H1 (cell line): ENCODE measurements around the gene GINS3. TPM values are rescaled to one million over a fixed set of nuclear protein-coding genes. Genes with fewer than 3 reads are reported as not detected.

Source experiments
- CTCF ChIA-PET: fragments of 300-600 bp; sonication (Branson Sonifier 250); formaldehyde crosslinking; loops from one replicate; lab custom pipeline; 2021; ENCODE audit not compliant: partially characterized antibody; lab: Charles Lee
- POLR2A ChIA-PET: fragments of 300-600 bp; sonication (Branson Sonifier 250); formaldehyde crosslinking; loops from one replicate; lab custom pipeline; 2021; ENCODE audit warnings: inconsistent platforms; ENCODE audit not compliant: partially characterized antibody; lab: Charles Lee
- DNase-seq, 2 experiments: peaks; one replicate each; pipeline versions ENCODE4 v3.0.0 to v3.0.0-alpha.2; 2010 to 2022; ENCODE audit warnings: low spot score in 2 of 2, low read depth in 1 of 2, mixed read lengths in 1 of 2
- FAIRE-seq: peaks from 2 replicates; lab custom pipeline; 2011; peaks lifted over from hg19 to GRCh38; lab: Jason Lieb, UNC
- H2AFZ ChIP-seq: 2 replicates; pipeline ENCODE4 v1.8.1; 2012; ENCODE audit warnings: low read length, inconsistent platforms
- H2AK5ac ChIP-seq: 2 replicates; pipeline ENCODE4 v1.6.1; 2013; ENCODE audit warnings: low read depth, low read length
- H2BK120ac ChIP-seq: replicated peaks from 2 replicates; pipeline ENCODE3; 2013; ENCODE audit warnings: low read depth, low read length, inconsistent platforms
- H2BK12ac ChIP-seq: 2 replicates; pipeline ENCODE4 v1.6.1; 2013; ENCODE audit warnings: low read depth, low read length
- H2BK15ac ChIP-seq: 2 replicates; pipeline ENCODE4 v1.6.1; 2013; ENCODE audit warnings: low read length
- H2BK20ac ChIP-seq: 2 replicates; pipeline ENCODE4 v1.6.1; 2013; ENCODE audit warnings: low read length
- H2BK5ac ChIP-seq: 2 replicates; pipeline ENCODE4 v1.6.1; 2013; ENCODE audit warnings: low read depth, low read length
- H3K14ac ChIP-seq: 2 replicates; pipeline ENCODE4 v1.6.1; 2013; ENCODE audit warnings: inconsistent platforms; ENCODE audit not compliant: insufficient read length
- H3K18ac ChIP-seq: 2 replicates; pipeline ENCODE4 v1.6.1; 2013; ENCODE audit warnings: low read length; ENCODE audit errors: extremely low read depth
- H3K23ac ChIP-seq: 2 replicates; pipeline ENCODE4 v1.6.1; 2013; ENCODE audit warnings: inconsistent platforms; ENCODE audit not compliant: insufficient read length
- H3K23me2 ChIP-seq: 2 replicates; pipeline ENCODE4 v1.6.1; 2013; ENCODE audit warnings: low read depth, low read length
- H3K27ac ChIP-seq: 2 replicates; pipeline ENCODE4 v1.6.1; 2011; ENCODE audit warnings: low read depth, low read length, inconsistent platforms
- H3K27me3 ChIP-seq, 4 experiments: replicated peaks in 1 of 4; 1 replicate in 1 of 4; 2 replicates in 3 of 4; pipeline versions ENCODE4 v1.6.1 to v1.8.1; 2011 to 2013; ENCODE audit warnings: low read length in 3 of 4, mild to moderate bottlenecking in 3 of 4, inconsistent platforms in 2 of 4, mixed read lengths in 2 of 4, moderate library complexity in 1 of 4; ENCODE audit not compliant: control insufficient read depth in 3 of 4, insufficient read depth in 3 of 4; ENCODE audit errors: extremely low read depth in 1 of 4
- H3K36me3 ChIP-seq, 4 experiments: 2 replicates each; pipeline versions ENCODE4 v1.6.1 to v1.8.1; 2011 to 2013; ENCODE audit warnings: mild to moderate bottlenecking in 4 of 4, low read length in 3 of 4, moderate library complexity in 2 of 4, control low read depth in 1 of 4, inconsistent platforms in 1 of 4; ENCODE audit not compliant: insufficient read depth in 4 of 4, control insufficient read depth in 2 of 4
- H3K4ac ChIP-seq: replicated peaks from 2 replicates; pipeline ENCODE3; 2013; ENCODE audit warnings: low read length, low read depth, mixed read lengths, inconsistent platforms; ENCODE audit not compliant: insufficient read length
- H3K4me1 ChIP-seq, 4 experiments: replicated peaks in 1 of 4; 1 replicate in 1 of 4; 2 replicates in 3 of 4; pipeline versions ENCODE4 v1.6.1 to v1.8.1; 2011 to 2013; ENCODE audit warnings: low read length in 3 of 4, inconsistent platforms in 2 of 4, mixed read lengths in 1 of 4; ENCODE audit not compliant: insufficient read depth in 4 of 4, control insufficient read depth in 3 of 4
- H3K4me2 ChIP-seq, 2 experiments: 2 replicates each; pipeline versions ENCODE4 v1.6.1 to v1.8.1; 2011 to 2013; ENCODE audit warnings: low read depth in 2 of 2, low read length in 2 of 2, control low read depth in 1 of 2, inconsistent platforms in 1 of 2, mild to moderate bottlenecking in 1 of 2; ENCODE audit not compliant: insufficient read depth in 1 of 2
- H3K4me3 ChIP-seq, 4 experiments: fragments of 200-600, 300-600 bp in 1 of 4; sonication (generic), shearing (Covaris generic), sonication (Bioruptor Twin) in 1 of 4; 2 replicates each; pipeline versions ENCODE4 v1.5.1 to v1.8.1; 2011 to 2016; ENCODE audit warnings: low read length in 4 of 4, low read depth in 3 of 4, control low read depth in 2 of 4, inconsistent platforms in 2 of 4, mild to moderate bottlenecking in 2 of 4, mixed read lengths in 1 of 4, moderate library complexity in 1 of 4; ENCODE audit not compliant: insufficient read depth in 2 of 4; ENCODE audit errors: extremely low read depth in 1 of 4
- H3K56ac ChIP-seq: replicated peaks from 2 replicates; pipeline ENCODE3; 2013; ENCODE audit warnings: low read depth, mild to moderate bottlenecking, mixed read lengths, low read length, inconsistent platforms; ENCODE audit not compliant: insufficient read length
- H3K79me1 ChIP-seq: 2 replicates; pipeline ENCODE4 v1.6.1; 2013; ENCODE audit warnings: low read depth, low read length, control low read depth
- H3K79me2 ChIP-seq, 2 experiments: 2 replicates each; pipeline versions ENCODE4 v1.6.1 to v1.8.1; 2012 to 2013; ENCODE audit warnings: low read length in 2 of 2, mild to moderate bottlenecking in 2 of 2, inconsistent platforms in 1 of 2; ENCODE audit not compliant: insufficient read depth in 2 of 2, control insufficient read depth in 1 of 2
- H3K9ac ChIP-seq, 4 experiments: replicated peaks in 1 of 4; 1 replicate in 1 of 4; 2 replicates in 3 of 4; pipeline versions ENCODE4 v1.6.1 to v1.8.1; 2011 to 2013; ENCODE audit warnings: low read depth in 3 of 4, low read length in 3 of 4, control low read depth in 2 of 4, mild to moderate bottlenecking in 2 of 4, moderate library complexity in 2 of 4, inconsistent platforms in 1 of 4; ENCODE audit errors: extremely low read depth in 1 of 4
- H3K9me3 ChIP-seq, 2 experiments: 2 replicates each; pipeline versions ENCODE4 v1.6.1 to v1.8.1; 2012 to 2013; ENCODE audit warnings: mild to moderate bottlenecking in 2 of 2, moderate library complexity in 2 of 2, control low read depth in 1 of 2, inconsistent platforms in 1 of 2, low read depth in 1 of 2, low read length in 1 of 2, mixed read lengths in 1 of 2; ENCODE audit not compliant: insufficient read depth in 2 of 2
- H4K20me1 ChIP-seq, 2 experiments: replicated peaks in 1 of 2; 2 replicates each; pipeline versions ENCODE3 to v1.8.1; 2011 to 2013; ENCODE audit warnings: inconsistent platforms in 2 of 2, low read length in 2 of 2, mild to moderate bottlenecking in 1 of 2; ENCODE audit not compliant: insufficient read depth in 2 of 2, control insufficient read depth in 1 of 2
- H4K5ac ChIP-seq: 2 replicates; pipeline ENCODE4 v1.6.1; 2013; ENCODE audit warnings: low read length, low read depth, mixed read lengths, inconsistent platforms; ENCODE audit not compliant: insufficient read length
- H4K8ac ChIP-seq: 2 replicates; pipeline ENCODE4 v1.8.0; 2013; ENCODE audit warnings: mild to moderate bottlenecking, moderate library complexity, low read length, inconsistent platforms; ENCODE audit not compliant: insufficient read depth; ENCODE audit errors: extremely low read depth
- H4K91ac ChIP-seq: replicated peaks from 2 replicates; pipeline ENCODE3; 2013; ENCODE audit warnings: low read length, mixed read lengths, inconsistent platforms; ENCODE audit not compliant: insufficient read length
- BACH1 ChIP-seq: IDR thresholded peaks from 2 replicates; pipeline ENCODE4 v1.6.1; 2012; ENCODE audit warnings: low read length, improper control_type of control experiment
- CBX5 ChIP-seq: fragments of 300-800, 300-1000 bp; sonication (generic); IDR thresholded peaks from 2 replicates; pipeline ENCODE4 v1.7.1; 2016; ENCODE audit warnings: antibody characterized with exemption, low read length, low read depth
- CREB1 ChIP-seq: IDR thresholded peaks from 2 replicates; pipeline ENCODE4 v1.6.1; 2012; ENCODE audit warnings: inconsistent platforms
- EP300 ChIP-seq, 2 experiments: IDR thresholded peaks; 1 replicate in 1 of 2; 2 replicates in 1 of 2; pipeline ENCODE4 v1.6.1; 2011 to 2012; ENCODE audit warnings: low read depth in 2 of 2, low read length in 2 of 2, mild to moderate bottlenecking in 2 of 2, borderline replicate concordance in 1 of 2, inconsistent platforms in 1 of 2, moderate library complexity in 1 of 2
- HDAC2 ChIP-seq, 2 experiments: fragments of 300-600 bp in 1 of 2; sonication (generic) in 1 of 2; IDR thresholded peaks; 2 replicates each; pipeline ENCODE4 v1.6.1; 2011 to 2012; ENCODE audit warnings: low read depth in 2 of 2, low read length in 2 of 2, mild to moderate bottlenecking in 2 of 2, moderate library complexity in 2 of 2, borderline replicate concordance in 1 of 2, inconsistent platforms in 1 of 2
- JUN ChIP-seq: IDR thresholded peaks from 2 replicates; pipeline ENCODE4 v1.6.1; 2011; ENCODE audit warnings: low read depth, mild to moderate bottlenecking, improper control_type of control experiment, low read length
- JUND ChIP-seq: IDR thresholded peaks from 2 replicates; pipeline ENCODE4 v1.6.1; 2011; ENCODE audit warnings: mild to moderate bottlenecking, improper control_type of control experiment, low read length
- PHF8 ChIP-seq: fragments of 200-600 bp; sonication (generic); conservative IDR thresholded peaks from 2 replicates; pipeline ENCODE4 v1.7.1; 2012; ENCODE audit warnings: low read depth, mild to moderate bottlenecking, inconsistent platforms, low read length, moderate library complexity
- POU5F1 ChIP-seq: IDR thresholded peaks from 2 replicates; pipeline ENCODE4 v1.6.1; 2011; ENCODE audit warnings: low read depth, mild to moderate bottlenecking, low read length, moderate library complexity
- RBBP5 ChIP-seq: IDR thresholded peaks from 2 replicates; pipeline ENCODE4 v1.7.1; 2012; ENCODE audit warnings: low read depth, mild to moderate bottlenecking, inconsistent platforms, low read length, moderate library complexity, borderline replicate concordance
- SAP30 ChIP-seq: fragments of 300-600 bp; sonication (generic); IDR thresholded peaks from 2 replicates; pipeline ENCODE4 v1.7.1; 2012; ENCODE audit warnings: low read length, moderate library complexity, mild to moderate bottlenecking, inconsistent platforms; ENCODE audit not compliant: insufficient read depth, insufficient replicate concordance
- SIN3A ChIP-seq, 2 experiments: IDR thresholded peaks in 1 of 2; conservative IDR thresholded peaks in 1 of 2; 2 replicates each; pipeline ENCODE4 v1.6.1; 2011 to 2012; ENCODE audit warnings: low read length in 2 of 2, improper control_type of control experiment in 1 of 2, low read depth in 1 of 2, mild to moderate bottlenecking in 1 of 2
- SIRT6 ChIP-seq: IDR thresholded peaks from one replicate; pipeline ENCODE4 v1.7.1; 2012; ENCODE audit warnings: low read length, inconsistent platforms
- TEAD4 ChIP-seq: IDR thresholded peaks from 2 replicates; pipeline ENCODE4 v1.6.1; 2012; ENCODE audit warnings: low read depth, low read length, inconsistent platforms, mixed read lengths
- WGBS, 2 experiments: shearing (Covaris generic) in 1 of 2; methylation state at CpG; one replicate each; pipeline versions ENCODE4 v1.1.6 to v1.1.7; 2013 to 2015; ENCODE audit warnings: low lambda C conversion rate in 2 of 2, mixed read lengths in 2 of 2, inconsistent platforms in 1 of 2, low coverage in 1 of 2, missing lambda C conversion rate in 1 of 2; ENCODE audit not compliant: insufficient replicate concordance in 2 of 2, insufficient coverage in 1 of 2, insufficient read length in 1 of 2; ENCODE audit errors: extremely low coverage in 1 of 2, missing lambda C conversion rate in 1 of 2; 5-methylcytosine and 5-hydroxymethylcytosine counted together
- polyA plus RNA-seq, 7 experiments: library from polyadenylated mRNA; depleted of rRNA in 3 of 7; stranded (reverse) in 5 of 7; unstranded in 2 of 7; fragments of >200 nt in 5 of 7; fragments of 200-250 nt in 2 of 7; gene quantifications; 1 replicate in 5 of 7; 2 replicates in 1 of 7; 4 replicates in 1 of 7; pipeline versions ENCODE4 v1.2.1 to v1.2.3, GENCODE V29; 2011 to 2013; ENCODE audit warnings: missing spikeins in 2 of 7, mixed read lengths in 2 of 7
- total RNA-seq: library from RNA; stranded (reverse); fragmentation: NEBNext Ultra II Directional; extraction: Animal tissue kit (Norgen Biotek cat#: 25700); gene quantifications from 2 replicates; pipeline ENCODE4 v1.2.1, GENCODE V29; 2021

GINS3 gene
- total and polyA plus RNA-seq, 2 of the 8 experiments (the other 6 are each of a cell fraction or from before 2014, with no cell fraction given), result 12.9 to 15.4 TPM

DNA sequence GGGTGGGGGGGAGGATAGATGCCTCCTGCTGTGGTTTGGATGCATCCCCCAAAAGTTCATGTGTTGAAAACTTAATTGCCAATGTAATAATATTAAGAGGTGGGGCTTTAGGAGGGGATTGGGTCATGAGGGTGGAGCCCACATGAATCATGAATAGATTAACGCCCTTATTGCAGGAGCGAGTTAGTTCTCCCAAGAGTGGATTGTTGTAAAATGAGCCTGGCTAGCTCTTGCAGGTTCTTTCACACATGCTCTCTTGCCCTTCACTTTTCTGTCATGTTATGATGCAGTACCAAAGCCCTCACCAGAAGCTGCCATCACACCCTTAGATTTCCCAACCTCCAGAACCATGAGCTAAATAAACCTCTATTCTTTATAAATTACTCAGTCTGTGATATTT lies 52.0 kb downstream of the GINS3 start:
- no peak overlapping the region for H2BK15ac ChIP-seq
- no peak overlapping the region for H3K4ac ChIP-seq
- H4K8ac ChIP-seq, result no peak overlapping the region
- DNase-seq, result no peak
- H3K4me3 ChIP-seq, result no peak overlapping the region
- no peak overlapping the region for H2BK20ac ChIP-seq
- no peaks in the 10 kb centered on the region for H3K9me3 ChIP-seq
- no peak overlapping the region for H2BK12ac ChIP-seq
- no peaks in the 10 kb centered on the region; the same call in 1 of the 2 replicates for H3K23me2 ChIP-seq
- no peak overlapping the region for H4K5ac ChIP-seq
- H3K27me3 ChIP-seq, result no peaks in the 10 kb centered on the region
- no peaks in the 10 kb centered on the region for H4K20me1 ChIP-seq
- no peak overlapping the region for H2BK120ac ChIP-seq
- no peak overlapping the region for H3K9ac ChIP-seq
- no peaks in the 10 kb centered on the region for H3K36me3 ChIP-seq
- WGBS, 2 experiments, result 87% methylated on average over 2 of the region's 2 CpGs; no CpG with 5 or more reads in 1 of the 2 experiments
- no peak overlapping the region for H2BK5ac ChIP-seq
- no peak overlapping the region for H2AK5ac ChIP-seq
- FAIRE-seq, result no peak
- H3K56ac ChIP-seq, result no peak overlapping the region
- H4K91ac ChIP-seq, result no peak overlapping the region
- H3K27ac ChIP-seq, result no peak overlapping the region
- no peaks in the 10 kb centered on the region for H3K79me1 ChIP-seq
- H3K18ac ChIP-seq, result no peak overlapping the region
- no peak overlapping the region for H3K23ac ChIP-seq
- POLR2A ChIA-PET, result interaction anchor here (1.2 kb wide), 2 partner anchors 25 to 52 kb away, joined by 3 read pairs; partner anchors contain the start of gene GINS3
- no peaks in the 10 kb centered on the region for H3K4me1 ChIP-seq
- H3K4me2 ChIP-seq, result no peak overlapping the region
- no peak overlapping the region for H3K14ac ChIP-seq
- H3K79me2 ChIP-seq, result no peaks in the 10 kb centered on the region
- CTCF ChIA-PET, result interaction anchor here (0.9 to 2.1 kb wide), 9 partner anchors 9 to 148 kb away, joined by 3 to 8 read pairs (median 6); no protein-coding TSS in a partner anchor
- no peak overlapping the region for H2AFZ ChIP-seq
- TF ChIP-seq POU5F1 (no peak), RBBP5 (no peak), BACH1 (no peak), PHF8 (no peak), SIRT6 (no peak), CBX5 (no peak), CREB1 (no peak), SAP30 (no peak), JUND (no peak), JUN (no peak), TEAD4 (no peak), SIN3A (conservative IDR thresholded peaks at IDR 0.05 in 1 of 2, IDR thresholded peaks at IDR 0.05 in 1 of 2; ENCODE audit: low read depth in 1 of 2, low read length in 2 of 2) (no peak), HDAC2 (IDR thresholded peaks at IDR 0.05; ENCODE audit: borderline replicate concordance in 1 of 2, low read depth in 2 of 2, low read length in 2 of 2) (no peak), EP300 (IDR thresholded peaks at IDR 0.05; ENCODE audit: borderline replicate concordance in 1 of 2, low read depth in 2 of 2, low read length in 2 of 2) (no peak)
